ENCODE measurements around the gene VSIR.

DNA sequence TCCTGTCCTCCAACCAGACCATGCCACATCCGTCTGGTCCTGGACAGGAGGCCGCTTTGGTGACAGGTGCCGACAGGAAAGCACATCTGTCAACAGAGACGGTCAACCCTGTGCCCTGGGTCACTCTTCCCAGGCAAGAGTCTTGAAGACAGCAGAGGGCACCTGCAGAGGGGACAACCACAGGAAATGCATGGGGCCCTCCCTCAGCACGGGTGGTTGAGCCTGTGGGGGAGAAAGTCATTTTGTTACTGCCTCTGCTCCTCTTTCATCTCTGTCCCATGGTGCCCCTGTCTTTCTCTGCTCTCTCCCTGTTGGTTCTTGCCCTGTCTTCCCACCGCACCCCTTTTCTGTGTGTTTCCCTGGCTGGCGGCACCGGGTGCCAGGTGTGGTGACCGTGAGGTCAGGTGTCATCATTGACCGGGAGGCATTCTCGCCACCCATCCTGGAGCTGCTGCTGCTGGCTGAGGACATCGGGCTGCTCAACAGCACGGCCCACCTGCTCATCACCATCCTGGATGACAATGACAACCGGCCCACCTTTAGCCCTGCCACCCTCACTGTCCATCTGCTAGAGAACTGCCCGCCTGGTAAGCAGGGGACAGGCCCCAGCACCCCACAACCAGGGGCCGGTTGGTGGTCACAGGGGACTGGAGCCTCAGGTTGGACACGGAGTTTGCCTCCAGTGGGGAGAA lies 17.6 kb upstream of the VSIR start:
- TF ChIP-seq NFIC (IDR thresholded peaks at IDR 0.05) (no peak), CREB1 (IDR thresholded peaks at IDR 0.05; ENCODE audit: low read depth) (no peak), EP300 (IDR thresholded peaks at IDR 0.05; ENCODE audit: borderline replicate concordance) (no peak)
- TF ChIP-seq, protein P1, sequence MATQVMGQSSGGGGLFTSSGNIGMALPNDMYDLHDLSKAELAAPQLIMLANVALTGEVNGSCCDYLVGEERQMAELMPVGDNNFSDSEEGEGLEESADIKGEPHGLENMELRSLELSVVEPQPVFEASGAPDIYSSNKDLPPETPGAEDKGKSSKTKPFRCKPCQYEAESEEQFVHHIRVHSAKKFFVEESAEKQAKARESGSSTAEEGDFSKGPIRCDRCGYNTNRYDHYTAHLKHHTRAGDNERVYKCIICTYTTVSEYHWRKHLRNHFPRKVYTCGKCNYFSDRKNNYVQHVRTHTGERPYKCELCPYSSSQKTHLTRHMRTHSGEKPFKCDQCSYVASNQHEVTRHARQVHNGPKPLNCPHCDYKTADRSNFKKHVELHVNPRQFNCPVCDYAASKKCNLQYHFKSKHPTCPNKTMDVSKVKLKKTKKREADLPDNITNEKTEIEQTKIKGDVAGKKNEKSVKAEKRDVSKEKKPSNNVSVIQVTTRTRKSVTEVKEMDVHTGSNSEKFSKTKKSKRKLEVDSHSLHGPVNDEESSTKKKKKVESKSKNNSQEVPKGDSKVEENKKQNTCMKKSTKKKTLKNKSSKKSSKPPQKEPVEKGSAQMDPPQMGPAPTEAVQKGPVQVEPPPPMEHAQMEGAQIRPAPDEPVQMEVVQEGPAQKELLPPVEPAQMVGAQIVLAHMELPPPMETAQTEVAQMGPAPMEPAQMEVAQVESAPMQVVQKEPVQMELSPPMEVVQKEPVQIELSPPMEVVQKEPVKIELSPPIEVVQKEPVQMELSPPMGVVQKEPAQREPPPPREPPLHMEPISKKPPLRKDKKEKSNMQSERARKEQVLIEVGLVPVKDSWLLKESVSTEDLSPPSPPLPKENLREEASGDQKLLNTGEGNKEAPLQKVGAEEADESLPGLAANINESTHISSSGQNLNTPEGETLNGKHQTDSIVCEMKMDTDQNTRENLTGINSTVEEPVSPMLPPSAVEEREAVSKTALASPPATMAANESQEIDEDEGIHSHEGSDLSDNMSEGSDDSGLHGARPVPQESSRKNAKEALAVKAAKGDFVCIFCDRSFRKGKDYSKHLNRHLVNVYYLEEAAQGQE (IDR thresholded peaks at IDR 0.05; ENCODE audit: low read depth): no peak

Measured in Ishikawa (cell line).